NCI-H1417 treated with DMSO at 0.1 percent for 48 hours (cell line): ENCODE results near the gene ADAM12.

ENCODE experiments used
- DNase-seq: peaks from one replicate; lab custom pipeline; 2025; lab: John Stamatoyannopoulos, UW

Gene ADAM12

DNA sequence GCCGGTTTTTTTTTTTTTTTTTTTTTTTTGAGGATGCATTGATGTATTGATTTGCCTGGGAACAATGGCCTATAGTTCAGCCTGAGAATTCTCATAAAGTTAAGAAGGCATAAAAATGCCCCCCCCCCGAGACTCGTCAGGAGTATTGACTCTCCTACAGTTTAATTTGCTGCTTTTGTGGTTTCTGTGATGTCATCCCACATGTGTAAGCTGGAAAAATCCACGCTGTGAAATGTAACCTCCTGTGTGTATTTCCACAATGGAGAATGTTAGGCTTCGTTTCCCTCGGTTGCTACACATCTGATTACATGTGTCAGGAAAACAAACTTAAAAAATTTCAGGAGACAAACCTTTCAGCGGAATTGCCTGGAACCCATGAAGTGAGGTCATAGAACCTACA lies 374.0 kb downstream of the ADAM12 start:
- DNase-seq = no peak

DNA sequence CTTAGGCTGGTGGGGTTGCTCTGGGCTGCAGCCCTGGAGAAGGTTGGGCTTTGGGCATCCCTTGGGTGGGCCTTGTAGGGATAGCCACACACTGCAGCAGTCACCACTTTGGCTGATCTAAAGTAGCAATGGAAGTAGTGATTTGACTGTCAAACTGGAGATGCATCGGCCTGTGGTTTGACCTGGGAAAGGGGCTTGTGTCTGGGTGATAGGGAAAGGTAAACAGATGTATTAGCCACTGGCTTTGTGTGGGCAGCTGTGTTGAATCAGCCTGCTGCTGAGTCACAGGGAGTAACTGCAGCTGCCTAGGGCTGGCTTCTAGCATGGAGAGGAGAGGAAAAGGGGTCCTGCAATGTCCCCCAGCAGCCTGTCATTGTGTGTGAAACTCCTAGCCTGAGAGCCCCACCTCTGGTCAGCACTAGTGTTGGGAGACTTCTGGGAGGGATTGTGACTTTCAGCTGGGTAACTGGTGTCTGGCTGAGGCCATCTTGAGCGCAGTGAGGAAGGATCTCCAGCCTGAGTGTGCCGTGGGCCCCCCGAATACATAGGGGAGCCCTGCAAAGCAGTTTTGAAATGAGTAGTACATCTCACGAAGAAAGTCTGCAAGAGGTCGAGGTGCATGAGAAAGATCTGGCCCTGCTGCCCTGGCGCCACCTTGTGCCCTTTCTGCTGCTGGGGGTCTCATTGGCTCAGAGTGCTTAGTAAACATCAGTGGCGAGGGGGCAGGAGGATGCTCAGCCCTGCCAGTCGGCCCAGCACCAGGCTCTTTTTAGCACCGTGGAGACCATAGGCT lies 374.6 kb downstream of the ADAM12 start:
- no peak for DNase-seq

- DNase-seq = no peak
These were observed 375.8 kb downstream of the ADAM12 start for GRCh38 chr10:126012485-126012884.

DNA sequence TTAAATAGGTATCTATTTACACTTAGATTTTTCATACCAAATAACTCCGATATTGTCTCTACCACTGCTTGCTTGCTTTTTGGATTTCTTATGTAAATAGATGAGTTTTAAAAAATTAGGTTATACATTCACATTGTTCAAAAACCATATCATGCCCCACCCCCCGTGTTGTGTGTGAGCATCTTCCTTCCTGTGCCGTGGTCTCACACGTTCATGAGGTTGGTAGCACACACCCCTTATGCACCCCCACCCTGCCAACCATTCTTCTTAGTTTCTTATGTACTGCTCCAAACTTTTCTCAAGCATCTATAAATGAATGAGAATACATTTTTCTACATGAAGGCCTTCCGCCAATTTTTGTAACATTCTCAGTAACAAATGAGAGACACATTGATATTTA lies 376.3 kb downstream of the ADAM12 start:
- DNase-seq = no peak

GRCh38 chr10:126009650-126010049 lies 378.6 kb downstream of the ADAM12 start:
- DNase-seq = no peak

DNA sequence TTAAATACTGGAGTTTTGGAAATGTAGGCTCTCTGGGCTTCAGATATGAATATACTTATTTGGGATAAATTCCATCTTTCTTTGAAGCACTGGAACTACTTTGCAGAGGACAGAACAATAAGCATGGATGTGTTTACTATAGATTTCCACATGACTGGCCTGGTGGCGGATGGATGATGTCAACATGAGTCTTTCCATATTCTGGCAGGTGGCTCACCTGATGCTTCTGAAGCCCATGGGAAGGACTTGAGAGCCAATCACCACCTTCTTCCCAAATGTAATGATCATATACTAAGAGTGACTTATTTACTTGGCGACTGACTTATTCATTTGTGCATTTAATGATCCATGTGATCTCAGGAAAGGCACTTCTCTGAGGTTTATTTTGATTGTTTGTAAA lies 381.4 kb downstream of the ADAM12 start:
- DNase-seq = no peak

- DNase-seq = no peak
These were observed 382.0 kb downstream of the ADAM12 start for GRCh38 chr10:126006264-126006663.

DNA sequence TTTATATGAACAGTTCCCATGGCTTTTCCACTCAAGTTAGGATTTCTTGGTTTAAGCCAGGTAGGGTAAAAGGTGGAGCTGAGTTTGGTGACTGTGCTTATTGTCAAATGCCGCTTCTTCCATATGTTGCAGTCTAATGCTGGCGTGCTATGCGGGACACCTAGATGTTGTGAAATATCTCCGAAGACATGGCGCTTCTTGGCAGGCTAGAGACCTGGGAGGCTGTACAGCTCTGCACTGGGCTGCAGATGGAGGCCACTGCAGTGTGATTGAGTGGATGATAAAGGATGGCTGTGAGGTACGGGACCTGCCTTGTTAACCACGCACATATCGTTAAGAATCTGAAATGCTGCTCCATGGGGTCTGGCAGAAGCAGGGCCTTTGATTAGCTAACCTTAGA lies 383.5 kb downstream of the ADAM12 start:
- no peak for DNase-seq

- DNase-seq = no peak
These were observed 386.7 kb downstream of the ADAM12 start for GRCh38 chr10:126001576-126001975.

- DNase-seq = no peak
These were observed 388.6 kb downstream of the ADAM12 start for GRCh38 chr10:125999694-126000093.

GRCh38 chr10:125997586-125997985 lies 390.7 kb downstream of the ADAM12 start:
- DNase-seq = no peak

DNA sequence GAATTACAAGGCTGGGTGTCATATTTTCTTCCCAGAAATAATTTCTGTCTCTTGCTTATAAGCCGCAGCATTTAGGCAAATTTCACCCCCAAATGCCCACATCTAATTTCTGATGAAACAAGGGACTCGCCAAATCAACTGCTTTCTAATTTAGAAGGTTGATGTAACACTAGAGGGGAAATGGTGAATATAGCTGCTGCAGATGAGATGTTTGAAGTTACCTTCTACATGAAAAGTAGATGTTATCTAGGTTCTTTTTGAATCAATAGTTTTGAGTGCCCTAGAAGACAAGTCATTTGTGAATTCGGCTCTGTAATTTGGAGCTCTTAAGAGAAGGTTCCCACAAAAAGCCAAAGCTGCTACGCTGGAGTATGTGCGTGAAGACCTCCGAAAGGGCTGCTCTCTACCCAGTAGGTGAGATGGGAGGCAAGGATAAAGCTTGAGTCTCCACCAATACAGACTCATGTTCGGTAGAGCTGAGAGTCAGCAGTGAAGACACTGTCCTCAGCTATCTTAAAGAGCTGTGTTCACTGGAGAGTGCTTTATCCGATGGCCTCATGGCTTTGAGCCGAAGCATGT lies 392.5 kb downstream of the ADAM12 start:
- no peak for DNase-seq

DNA sequence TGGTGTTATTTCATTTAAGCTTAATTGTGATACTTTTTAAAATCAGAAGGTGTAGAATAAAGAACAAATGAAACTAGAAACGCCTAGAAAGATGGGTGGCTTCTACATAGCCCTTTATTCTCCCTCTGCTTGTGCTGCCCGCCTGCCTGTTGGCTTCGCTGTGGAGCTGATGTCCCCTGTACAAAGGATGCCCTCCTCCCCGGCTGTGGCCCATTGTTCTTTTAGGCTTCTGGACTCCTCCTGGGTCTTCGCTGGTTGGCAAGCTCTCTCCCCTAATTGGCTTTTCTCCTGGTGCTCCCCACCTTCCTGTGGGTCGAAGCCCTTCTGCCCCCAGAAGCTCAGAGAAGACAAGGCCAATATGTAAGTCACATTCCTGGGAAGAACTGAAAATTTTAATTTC lies 393.7 kb downstream of the ADAM12 start:
- DNase-seq = no peak

- no peak for DNase-seq
These were observed 396.0 kb downstream of the ADAM12 start for GRCh38 chr10:125992254-125992653.

GRCh38 chr10:125991392-125991791 lies 396.9 kb downstream of the ADAM12 start:
- DNase-seq = no peak

DNA sequence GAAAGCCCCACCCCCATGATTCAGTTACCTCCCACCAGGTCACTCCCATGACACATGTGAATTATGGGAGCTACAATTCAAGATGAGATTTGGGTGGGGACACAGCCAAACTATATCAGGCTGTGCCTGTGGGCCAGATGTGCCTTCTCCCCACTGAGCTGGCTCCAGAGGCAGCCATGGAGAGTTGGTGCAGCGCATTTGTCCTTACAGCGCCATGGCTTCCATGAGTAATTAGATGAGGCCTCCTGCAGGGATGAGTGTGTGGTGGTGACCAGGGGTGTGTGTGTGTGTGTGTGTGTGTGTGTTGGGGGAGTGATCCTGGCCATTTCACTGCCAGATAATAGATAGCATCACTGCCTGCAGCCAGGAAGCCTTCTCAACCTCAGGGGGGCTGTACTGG lies 397.3 kb downstream of the ADAM12 start:
- no peak for DNase-seq

GRCh38 chr10:125989791-125990190 lies 398.5 kb downstream of the ADAM12 start:
- DNase-seq = no peak

GRCh38 chr10:125985557-125986240 lies 402.6 kb downstream of the ADAM12 start:
- no peak for DNase-seq

GRCh38 chr10:125984865-125985495 lies 403.3 kb downstream of the ADAM12 start:
- no peak for DNase-seq

- no peak for DNase-seq
These were observed 403.9 kb downstream of the ADAM12 start for GRCh38 chr10:125984346-125984745.

DNA sequence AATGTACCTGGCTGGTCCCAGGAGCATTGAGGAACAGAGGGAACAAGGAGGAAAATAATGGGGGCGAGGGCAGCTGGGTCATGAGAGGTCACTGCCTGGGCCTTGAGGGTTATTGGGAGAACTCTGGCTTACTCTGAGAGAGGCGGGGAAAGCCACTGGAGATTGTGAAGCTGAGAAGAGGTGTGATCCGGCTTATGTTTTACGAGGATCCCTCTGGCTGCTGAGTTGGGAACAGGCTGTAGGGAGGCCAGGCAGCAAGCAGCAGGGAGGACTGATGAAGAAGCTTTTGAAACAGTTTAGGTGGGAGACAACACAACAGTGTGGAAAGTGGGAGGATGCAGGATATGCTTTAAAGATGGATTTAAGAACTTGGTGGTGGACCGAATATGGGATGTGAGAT lies 404.6 kb downstream of the ADAM12 start:
- no peak for DNase-seq

GRCh38 chr10:125983161-125983560 lies 405.1 kb downstream of the ADAM12 start:
- DNase-seq = no peak
